H9 (cell line): ENCODE data around the gene CRAMP1. TPM values are rescaled to one million over a fixed set of nuclear protein-coding genes. Genes with fewer than 3 reads are reported as not detected.

Experiments used
- DNase-seq: peaks from one replicate; pipeline ENCODE4 v3.0.0-alpha.2; 2017
- H2AFZ ChIP-seq: one replicate; pipeline ENCODE4 v1.6.1; 2013; ENCODE audit warnings: mild to moderate bottlenecking, low read length, control low read depth, moderate library complexity
- H2AK5ac ChIP-seq: 2 replicates; pipeline ENCODE4 v1.6.1; 2013; ENCODE audit warnings: low read length, control low read depth, mixed read lengths; ENCODE audit not compliant: insufficient read length
- H2BK120ac ChIP-seq: one replicate; pipeline ENCODE4 v1.6.1; 2013; ENCODE audit warnings: low read depth, mild to moderate bottlenecking, low read length, control low read depth, inconsistent platforms; ENCODE audit not compliant: poor library complexity, severe bottlenecking
- H2BK12ac ChIP-seq: 2 replicates; pipeline ENCODE4 v1.6.1; 2013; ENCODE audit warnings: low read length, control low read depth, mixed read lengths, low read depth; ENCODE audit not compliant: insufficient read length
- H2BK15ac ChIP-seq: 2 replicates; pipeline ENCODE4 v1.6.1; 2013; ENCODE audit warnings: low read depth, low read length, control low read depth
- H2BK20ac ChIP-seq: one replicate; pipeline ENCODE4 v1.6.1; 2013; ENCODE audit warnings: low read depth, mild to moderate bottlenecking, low read length, control low read depth, inconsistent platforms; ENCODE audit not compliant: poor library complexity, severe bottlenecking
- H2BK5ac ChIP-seq: 2 replicates; pipeline ENCODE4 v1.6.1; 2013; ENCODE audit warnings: low read length, control low read depth, mixed read lengths; ENCODE audit not compliant: insufficient read length
- H3K14ac ChIP-seq: 2 replicates; pipeline ENCODE4 v1.6.1; 2013; ENCODE audit warnings: low read length, control low read depth; ENCODE audit not compliant: insufficient read depth
- H3K18ac ChIP-seq: 2 replicates; pipeline ENCODE4 v1.6.1; 2013; ENCODE audit warnings: low read depth, mild to moderate bottlenecking, mixed read lengths, low read length, control low read depth; ENCODE audit not compliant: insufficient read length
- H3K23ac ChIP-seq: 2 replicates; pipeline ENCODE4 v1.6.1; 2013; ENCODE audit warnings: low read length, control low read depth, mixed read lengths, low read depth; ENCODE audit not compliant: insufficient read length
- H3K23me2 ChIP-seq: 2 replicates; pipeline ENCODE4 v1.6.1; 2013; ENCODE audit warnings: low read depth, mild to moderate bottlenecking, mixed read lengths, low read length, control low read depth; ENCODE audit not compliant: insufficient read length, poor library complexity, severe bottlenecking
- H3K27ac ChIP-seq: 2 replicates; pipeline ENCODE4 v1.5.1; 2013; ENCODE audit warnings: low read length, control low read depth, mixed read lengths, low read depth; ENCODE audit not compliant: insufficient read length
- H3K27me3 ChIP-seq: 2 replicates; pipeline ENCODE4 v1.6.1; 2013; ENCODE audit warnings: low read length, control low read depth, inconsistent platforms; ENCODE audit not compliant: insufficient read depth
- H3K4ac ChIP-seq: 2 replicates; pipeline ENCODE4 v1.6.1; 2013; ENCODE audit warnings: low read depth, mild to moderate bottlenecking, control low read depth, inconsistent platforms, low read length, moderate library complexity
- H3K4me1 ChIP-seq: 2 replicates; pipeline ENCODE4 v1.6.1; 2013; ENCODE audit warnings: low read length, control low read depth, inconsistent platforms; ENCODE audit not compliant: insufficient read depth
- H3K4me2 ChIP-seq: 2 replicates; pipeline ENCODE4 v1.6.1; 2013; ENCODE audit warnings: low read length, control low read depth, mixed read lengths; ENCODE audit not compliant: insufficient read length, insufficient read depth
- H3K56ac ChIP-seq: 2 replicates; pipeline ENCODE4 v1.6.1; 2013; ENCODE audit warnings: low read depth, mild to moderate bottlenecking, mixed read lengths, low read length, control low read depth; ENCODE audit not compliant: insufficient read length
- H3K79me1 ChIP-seq: 2 replicates; pipeline ENCODE4 v1.6.1; 2013; ENCODE audit warnings: low read depth, mild to moderate bottlenecking, moderate library complexity, low read length, control low read depth, inconsistent platforms; ENCODE audit not compliant: insufficient read depth, poor library complexity, severe bottlenecking
- H3K79me2 ChIP-seq: 2 replicates; pipeline ENCODE4 v1.6.1; 2013; ENCODE audit warnings: low read length, control low read depth, inconsistent platforms; ENCODE audit not compliant: insufficient read depth
- H3K9ac ChIP-seq: 2 replicates; pipeline ENCODE4 v1.6.1; 2013; ENCODE audit warnings: low read length, control low read depth, mixed read lengths; ENCODE audit not compliant: insufficient read length; ENCODE audit errors: extremely low read depth
- H3K9me3 ChIP-seq: one replicate; pipeline ENCODE4 v1.6.1; 2013; ENCODE audit warnings: low read depth, low read length, inconsistent platforms; ENCODE audit not compliant: control insufficient read depth
- H3T11ph ChIP-seq: one replicate; pipeline ENCODE4 v1.6.1; 2013; ENCODE audit warnings: mild to moderate bottlenecking, low read length, control low read depth, inconsistent platforms
- H4K20me1 ChIP-seq: one replicate; pipeline ENCODE4 v1.6.1; 2013; ENCODE audit not compliant: control insufficient read depth, insufficient read length, insufficient read depth
- H4K5ac ChIP-seq: 2 replicates; pipeline ENCODE4 v1.6.1; 2013; ENCODE audit warnings: low read depth, mild to moderate bottlenecking, mixed read lengths, low read length, control low read depth; ENCODE audit not compliant: insufficient read length
- H4K8ac ChIP-seq: replicated peaks from 2 replicates; pipeline ENCODE4 v1.6.1; 2013; ENCODE audit warnings: low read length, control low read depth, mixed read lengths, low read depth; ENCODE audit not compliant: insufficient read length
- H4K91ac ChIP-seq: 2 replicates; pipeline ENCODE4 v1.6.1; 2013; ENCODE audit warnings: low read depth, mild to moderate bottlenecking, moderate library complexity, mixed read lengths, low read length, control low read depth; ENCODE audit not compliant: insufficient read length
- H3K27ac Mint-ChIP-seq, 3 experiments: 2 replicates in 2 of 3; 3 replicates in 1 of 3; pipeline ENCODE4 v1.8.0; 2020 to 2021; ENCODE audit warnings: mixed read lengths in 3 of 3, mild to moderate bottlenecking in 1 of 3, moderate library complexity in 1 of 3
- H3K27me3 Mint-ChIP-seq: 2 replicates; pipeline ENCODE4 v1.8.0; 2021; ENCODE audit warnings: low read depth, mild to moderate bottlenecking, moderate library complexity, mixed read lengths
- H3K36me3 Mint-ChIP-seq, 3 experiments: 2 replicates in 2 of 3; 3 replicates in 1 of 3; pipeline ENCODE4 v1.8.0; 2020 to 2021; ENCODE audit warnings: low read depth in 3 of 3, mixed read lengths in 3 of 3; ENCODE audit not compliant: insufficient read depth in 1 of 3
- H3K4me1 Mint-ChIP-seq, 2 experiments: 2 replicates each; pipeline ENCODE4 v1.8.0; 2020; ENCODE audit warnings: mixed read lengths in 2 of 2
- H3K4me3 Mint-ChIP-seq, 2 experiments: 2 replicates in 1 of 2; 3 replicates in 1 of 2; pipeline ENCODE4 v1.8.0; 2020 to 2021; ENCODE audit warnings: mild to moderate bottlenecking in 2 of 2, mixed read lengths in 2 of 2, moderate library complexity in 1 of 2
- H3K9me3 Mint-ChIP-seq, 2 experiments: 2 replicates in 1 of 2; 3 replicates in 1 of 2; pipeline ENCODE4 v1.8.0; 2020; ENCODE audit warnings: mild to moderate bottlenecking in 2 of 2, mixed read lengths in 2 of 2, moderate library complexity in 1 of 2
- CTCF ChIP-seq: fragments of 200-600 bp; sonication (generic); conservative IDR thresholded peaks from 3 replicates; pipeline ENCODE4 v1.8.0; 2021; ENCODE audit warnings: antibody characterized with exemption, mild to moderate bottlenecking
- WGBS: extraction: QIAGEN DNeasy Blood & Tissue Kit; methylation state at CpG from one replicate; pipeline ENCODE4 v1.1.7; 2013; ENCODE audit warnings: missing lambda C conversion rate, low lambda C conversion rate, mixed read lengths; ENCODE audit not compliant: insufficient read length; ENCODE audit errors: extremely low coverage; 5-methylcytosine and 5-hydroxymethylcytosine counted together
- total RNA-seq: library from RNA; stranded (reverse); gene quantifications from 2 replicates; pipeline ENCODE4 v1.2.1, GENCODE V29; 2021

CRAMP1 gene
- total RNA-seq, 1 experiment from 2014 or later, result 46.2 TPM

- Mint-ChIP-seq H3K27ac (peak overlapping the region in 2 of 3 experiments; percentile 40 to 46; a peak in 4 of 7 replicates), H3K9me3 (no peaks in the 10 kb centered on the region), H3K36me3 (peaks cover 5 to 35% (median 21%) of the 10 kb centered on the region in 3 experiments), H3K27me3 (no peaks in the 10 kb centered on the region), H3K4me3 (no peak overlapping the region), H3K4me1 (no peaks in the 10 kb centered on the region)
- no peak overlapping the region for H4K91ac ChIP-seq
- no peak overlapping the region for H3K18ac ChIP-seq
- no peak overlapping the region for H3K4me2 ChIP-seq
- no peak overlapping the region for H2AFZ ChIP-seq
- H2BK120ac ChIP-seq, result no peak overlapping the region
- no peaks in the 10 kb centered on the region for H3K79me2 ChIP-seq
- no peaks in the 10 kb centered on the region for H3K27me3 ChIP-seq
- no peak overlapping the region for H3K27ac ChIP-seq
- no peaks in the 10 kb centered on the region for H3K79me1 ChIP-seq
- H2BK5ac ChIP-seq, result no peak overlapping the region
- no peak overlapping the region for H3K9ac ChIP-seq
- H3K14ac ChIP-seq, result no peak overlapping the region
- no peak overlapping the region for H2BK15ac ChIP-seq
- no peak overlapping the region for H2AK5ac ChIP-seq
- H3K23ac ChIP-seq, result no peak overlapping the region
- H3K4ac ChIP-seq, result no peak overlapping the region
- H2BK20ac ChIP-seq, result no peak overlapping the region
- H3T11ph ChIP-seq, result no peak overlapping the region
- no peaks in the 10 kb centered on the region for H3K9me3 ChIP-seq
- no peaks in the 10 kb centered on the region for H3K23me2 ChIP-seq
- H4K20me1 ChIP-seq, result no peaks in the 10 kb centered on the region
- no peak overlapping the region for H2BK12ac ChIP-seq
- no peak for TF ChIP-seq CTCF
- H4K5ac ChIP-seq, result no peak overlapping the region
- H3K4me1 ChIP-seq, result no peaks in the 10 kb centered on the region
- WGBS, result no CpG with 5 or more reads among the region's 23 CpGs
- DNase-seq, result no peak
- no peak overlapping the region for H3K56ac ChIP-seq
- H4K8ac ChIP-seq, result no peak overlapping the region
Observed at GRCh38 chr16:1590930-1591705, 21.0 kb upstream of the CRAMP1 start.
